ENCODE results near the gene FXYD2. TPM values are rescaled to one million over a fixed set of nuclear protein-coding genes. Genes with fewer than 3 reads are reported as not detected.

The FXYD2 gene
- total and polyA plus RNA-seq, 9 of the 15 experiments (the other 6 are each of a cell fraction or from before 2014, with no cell fraction given) = not detected

GRCh38 chr11:117859061-117859460 lies 34.5 kb upstream of the FXYD2 start:
- peaks cover 17 to 64% of the 10 kb centered on the region in 2 experiments; a peak in 4 of 5 replicates for H3K27me3 ChIP-seq (ENCODE audit: control insufficient read depth in 2 of 2, insufficient read depth in 2 of 2, low read length in 2 of 2)
- H3K27ac ChIP-seq (ENCODE audit: extremely low read depth, low read depth, low read length) = no peak overlapping the region
- DNase-seq (ENCODE audit: extremely low read depth in 1 of 4, low spot score in 3 of 4) (no peak), ATAC-seq (no peak), FAIRE-seq (no peak)
- no peaks in the 10 kb centered on the region for H3K9me1 ChIP-seq (ENCODE audit: control insufficient read depth, insufficient read depth, low read length)
- no peak overlapping the region for H3K4me3 ChIP-seq
- no peak overlapping the region for H3K4me2 ChIP-seq (ENCODE audit: insufficient read depth, low read length)
- H3K9ac ChIP-seq (ENCODE audit: insufficient read depth in 1 of 2, low read depth in 2 of 2, low read length in 2 of 2) = no peak overlapping the region
- intact Hi-C loops (cut with micrococcal nuclease) = no loop called here
- POLR2A ChIA-PET = no interaction called here
- no peak overlapping the region for H2AFZ ChIP-seq (ENCODE audit: low read depth, low read length)
- H4K20me1 ChIP-seq (replicated peaks; ENCODE audit: control insufficient read depth, insufficient read depth, low read length) = 0 out of 2 replicates have a peak, but pooled peaks cover 3% of the 10 kb centered on the region
- in situ Hi-C loops (cut with MboI) = no loop called here
- BruUV-seq (replicated peaks) = no TSS peak
- H3K36me3 ChIP-seq (ENCODE audit: control insufficient read depth, insufficient read depth, low read length) = no peaks in the 10 kb centered on the region
- under 1% methylated on average over 10 of the region's 10 CpGs for WGBS (ENCODE audit: insufficient coverage, low coverage, missing lambda C conversion rate)
- CTCF ChIA-PET (ENCODE audit: low intra/inter-chr PET ratio) = no interaction called here
- no peaks in the 10 kb centered on the region for H3K9me3 ChIP-seq (replicated peaks; ENCODE audit: control insufficient read depth, insufficient read depth, low read depth, low read length)
- no peaks in the 10 kb centered on the region for H3K79me2 ChIP-seq (ENCODE audit: control insufficient read depth, insufficient read depth, low read length)
- no peaks in the 10 kb centered on the region for H3K4me1 ChIP-seq (replicated peaks in 1 of 2; ENCODE audit: control insufficient read depth in 2 of 2, insufficient read depth in 2 of 2, low read length in 2 of 2)
- no peak for TF ChIP-seq SIN3A (IDR thresholded peaks at IDR 0.05; ENCODE audit: borderline replicate concordance in 2 of 2, control insufficient read depth in 1 of 2, low read depth in 2 of 2, low read length in 2 of 2)
- no peak for TF ChIP-seq E2F3 (CRISPR knock-in tag; IDR thresholded peaks at IDR 0.05)
- no peak for TF ChIP-seq E2F5 (CRISPR knock-in tag; IDR thresholded peaks at IDR 0.05)
- TF ChIP-seq CREB1 (IDR thresholded peaks at IDR 0.05) = no peak
- no peak for TF ChIP-seq CREB1 (CRISPR knock-in tag; IDR thresholded peaks at IDR 0.05)
- TF ChIP-seq FOXK1 (CRISPR knock-in tag; IDR thresholded peaks at IDR 0.05; ENCODE audit: borderline replicate concordance) = no peak
- no peak for TF ChIP-seq HDAC8 (tag; IDR thresholded peaks at IDR 0.05)
- no peak for TF ChIP-seq NCOA4 (IDR thresholded peaks at IDR 0.05; ENCODE audit: partially characterized antibody)
- no peak for TF ChIP-seq BDP1 (IDR thresholded peaks at IDR 0.05; ENCODE audit: insufficient read depth, insufficient read length)
- TF ChIP-seq ELF4 (CRISPR knock-in tag; IDR thresholded peaks at IDR 0.05) = no peak
- TF ChIP-seq GMEB1 (CRISPR knock-in tag; IDR thresholded peaks at IDR 0.05) = no peak
- no peak for TF ChIP-seq ZNF655 (CRISPR knock-in tag; IDR thresholded peaks at IDR 0.05)
- TF ChIP-seq KDM5B (IDR thresholded peaks at IDR 0.05; ENCODE audit: insufficient replicate concordance, low read depth, low read length) = no peak
- TF ChIP-seq ZNF347 (CRISPR knock-in tag; IDR thresholded peaks at IDR 0.05; ENCODE audit: low read depth) = no peak
- TF ChIP-seq DPF2 (IDR thresholded peaks at IDR 0.05) = no peak
- TF ChIP-seq PHB (CRISPR knock-in tag; IDR thresholded peaks at IDR 0.05) = no peak
- no peak for TF ChIP-seq ZNF143 (CRISPR knock-in tag; IDR thresholded peaks at IDR 0.05)
- no peak for TF ChIP-seq CLOCK (CRISPR knock-in tag; IDR thresholded peaks at IDR 0.05; ENCODE audit: borderline replicate concordance)
- TF ChIP-seq SREBF2 (CRISPR knock-in tag; IDR thresholded peaks at IDR 0.05) = no peak
